ENCODE results near the gene TAGLN2.
A peak's percentile ranks its signal among the peaks of the same experiment; 100 is the strongest.
"Not testable (repeated sequence)": the region's sequence is repeated elsewhere in the genome, so short reads cannot be mapped to it uniquely, and the experiment has no call there.

TAGLN2 gene

GRCh38 chr1:159902541-159902940 lies 22.8 kb downstream of the TAGLN2 start:
- no peak for DNase-seq (ENCODE audit: low read depth in 2 of 2, low spot score in 1 of 2)

- DNase-seq (ENCODE audit: low read depth in 2 of 2, low spot score in 1 of 2) = no peak
Observed at GRCh38 chr1:159900755-159901360, 24.4 kb downstream of the TAGLN2 start.

GRCh38 chr1:159900086-159900680 lies 25.1 kb downstream of the TAGLN2 start, which contains the start of gene CFAP45:
Gene CFAP45 (minus strand): TSS chr1:159900165. CDS start chr1:159900098, 67 bp downstream.
- no peak for DNase-seq (ENCODE audit: low read depth in 2 of 2, low spot score in 1 of 2)

- not testable (repeated sequence) for DNase-seq (ENCODE audit: low read depth in 2 of 2, low spot score in 1 of 2)
Observed at GRCh38 chr1:159899634-159900033, 25.7 kb downstream of the TAGLN2 start.

- no peak for DNase-seq (ENCODE audit: low read depth in 2 of 2, low spot score in 1 of 2)
Observed at GRCh38 chr1:159898527-159898926, 26.8 kb downstream of the TAGLN2 start.

GRCh38 chr1:159897962-159898361 lies 27.3 kb downstream of the TAGLN2 start:
- DNase-seq (ENCODE audit: low read depth in 2 of 2, low spot score in 1 of 2) = no peak

GRCh38 chr1:159896546-159896930 lies 28.8 kb downstream of the TAGLN2 start:
- DNase-seq (ENCODE audit: low read depth in 2 of 2, low spot score in 1 of 2) = no peak

GRCh38 chr1:159895836-159896545 lies 29.3 kb downstream of the TAGLN2 start:
- no peak for DNase-seq (ENCODE audit: low read depth in 2 of 2, low spot score in 1 of 2)

GRCh38 chr1:159895286-159895685 lies 30.0 kb downstream of the TAGLN2 start:
- no peak for DNase-seq (ENCODE audit: low read depth in 2 of 2, low spot score in 1 of 2)

- no peak for DNase-seq (ENCODE audit: low read depth in 2 of 2, low spot score in 1 of 2)
Observed at GRCh38 chr1:159892944-159893343, 32.4 kb downstream of the TAGLN2 start.

GRCh38 chr1:159891275-159892157 lies 33.8 kb downstream of the TAGLN2 start:
- DNase-seq (ENCODE audit: low read depth in 2 of 2, low spot score in 1 of 2) = peak; percentile 47 to 51

GRCh38 chr1:159890390-159890789 lies 34.9 kb downstream of the TAGLN2 start:
- DNase-seq (ENCODE audit: low read depth in 2 of 2, low spot score in 1 of 2) = no peak

- DNase-seq (ENCODE audit: low read depth in 2 of 2, low spot score in 1 of 2) = no peak
Observed at GRCh38 chr1:159889821-159890252, 35.5 kb downstream of the TAGLN2 start.

GRCh38 chr1:159889202-159889601 lies 36.1 kb downstream of the TAGLN2 start:
- no peak for DNase-seq (ENCODE audit: low read depth in 2 of 2, low spot score in 1 of 2)

- DNase-seq (ENCODE audit: low read depth in 2 of 2, low spot score in 1 of 2) = no peak
Observed at GRCh38 chr1:159884296-159884695, 41.0 kb downstream of the TAGLN2 start.

- no peak for DNase-seq (ENCODE audit: low read depth in 2 of 2, low spot score in 1 of 2)
Observed at GRCh38 chr1:159883134-159883533, 42.2 kb downstream of the TAGLN2 start.

GRCh38 chr1:159882527-159882862 lies 42.8 kb downstream of the TAGLN2 start:
- DNase-seq (ENCODE audit: low read depth in 2 of 2, low spot score in 1 of 2) = no peak

GRCh38 chr1:159881622-159882526 lies 43.4 kb downstream of the TAGLN2 start:
- DNase-seq (ENCODE audit: low read depth in 2 of 2, low spot score in 1 of 2) = no peak

GRCh38 chr1:159880430-159880829 lies 44.9 kb downstream of the TAGLN2 start:
- DNase-seq (ENCODE audit: low read depth in 2 of 2, low spot score in 1 of 2) = no peak

GRCh38 chr1:159879977-159880376 lies 45.3 kb downstream of the TAGLN2 start:
- DNase-seq (ENCODE audit: low read depth in 2 of 2, low spot score in 1 of 2) = no peak

Measured in stimulated activated CD8-positive, alpha-beta memory T cell treated with anti-CD3 and anti-CD28 coated beads, Interleukin-4, amount 100 ng/mL, for 4 hours (primary cell).